Ramos (cell line): ENCODE measurements around the gene PAQR8.
"Not testable (repeated sequence)": the region's sequence is repeated elsewhere in the genome, so short reads cannot be mapped to it uniquely, and the experiment has no call there.

Experiments used
- in situ Hi-C: fragments of 300-500 bp; cut with MboI; formaldehyde crosslinking; loops from one replicate; pipeline ENCODE4 v1.14.3; 2022; ENCODE audit warnings: low sequenced_read_pairs; ENCODE audit not compliant: unreplicated experiment

Gene PAQR8

GRCh38 chr6:52403086-52403485 lies 41.1 kb downstream of the PAQR8 start:
- in situ Hi-C loops, result no loop called here

GRCh38 chr6:52403627-52404026 lies 41.7 kb downstream of the PAQR8 start:
- in situ Hi-C loops, result no loop called here

- in situ Hi-C loops, result no loop called here
Observed at GRCh38 chr6:52405243-52405642, 43.3 kb downstream of the PAQR8 start.

GRCh38 chr6:52407467-52407866 lies 45.5 kb downstream of the PAQR8 start:
- in situ Hi-C loops, result no loop called here

GRCh38 chr6:52409499-52409898 lies 47.5 kb downstream of the PAQR8 start:
- in situ Hi-C loops, result no loop called here

GRCh38 chr6:52410979-52411378 lies 49.0 kb downstream of the PAQR8 start:
- in situ Hi-C loops, result no loop called here

- in situ Hi-C loops, result no loop called here
Observed at GRCh38 chr6:52411911-52412310, 50.0 kb downstream of the PAQR8 start.

GRCh38 chr6:52415333-52415732 lies 53.4 kb downstream of the PAQR8 start:
- in situ Hi-C loops, result loop anchor here (5.0 kb wide), 2 partner anchors 82 to 247 kb away; no protein-coding TSS in a partner anchor

GRCh38 chr6:52415917-52416628 lies 54.1 kb downstream of the PAQR8 start:
- in situ Hi-C loops, result loop anchor here (5.0 kb wide), 2 partner anchors 81 to 246 kb away; no protein-coding TSS in a partner anchor

- in situ Hi-C loops, result loop anchor here (5.0 kb wide), 2 partner anchors 81 to 246 kb away; no protein-coding TSS in a partner anchor
Observed at GRCh38 chr6:52416629-52417151, 54.7 kb downstream of the PAQR8 start.

- in situ Hi-C loops, result loop anchor here (5.0 kb wide), 2 partner anchors 80 to 245 kb away; no protein-coding TSS in a partner anchor
Observed at GRCh38 chr6:52417675-52418111, 55.7 kb downstream of the PAQR8 start.

- in situ Hi-C loops, result loop anchor here (5.0 kb wide), 2 partner anchors 79 to 244 kb away; no protein-coding TSS in a partner anchor
Observed at GRCh38 chr6:52418606-52419005, 56.7 kb downstream of the PAQR8 start.

GRCh38 chr6:52419809-52420667 lies 58.1 kb downstream of the PAQR8 start, which contains the start of gene EFHC1:
Gene EFHC1 (plus strand): TSS chr6:52420342. CDS start chr6:52420411, 69 bp downstream.
- in situ Hi-C loops, result loop anchor here (5.0 kb wide), 2 partner anchors 77 to 242 kb away; no protein-coding TSS in a partner anchor

- in situ Hi-C loops, result no loop called here
Observed at GRCh38 chr6:52420668-52421358, 58.9 kb downstream of the PAQR8 start.

- in situ Hi-C loops, result no loop called here
Observed at GRCh38 chr6:52422156-52422555, 60.2 kb downstream of the PAQR8 start.

GRCh38 chr6:52423448-52423847 lies 61.5 kb downstream of the PAQR8 start:
- in situ Hi-C loops, result no loop called here

GRCh38 chr6:52423971-52424381 lies 62.0 kb downstream of the PAQR8 start:
- in situ Hi-C loops, result no loop called here

- in situ Hi-C loops, result no loop called here
Observed at GRCh38 chr6:52424513-52424912, 62.6 kb downstream of the PAQR8 start.

GRCh38 chr6:52426667-52427066 lies 64.7 kb downstream of the PAQR8 start:
- in situ Hi-C loops, result no loop called here

GRCh38 chr6:52433294-52433693 lies 71.3 kb downstream of the PAQR8 start:
- in situ Hi-C loops, result not testable (repeated sequence)
